Colonic mucosa (tissue), 4 donors: ENCODE results near the gene USH2A. TPM values are rescaled to one million over a fixed set of nuclear protein-coding genes. Genes with fewer than 3 reads are reported as not detected.

Experiments
- DNase-seq: peaks from one replicate; pipeline ENCODE4 v3.0.0-alpha.2; 2020
- H3K27ac ChIP-seq: fragments of 200-600 bp; one replicate; pipeline ENCODE4 v1.8.0; 2021
- H3K27me3 ChIP-seq: fragments of 200-600 bp; one replicate; pipeline ENCODE4 v1.8.0; 2021
- H3K36me3 ChIP-seq: fragments of 200-600 bp; one replicate; pipeline ENCODE4 v1.8.0; 2021
- H3K4me1 ChIP-seq: fragments of 200-600 bp; one replicate; pipeline ENCODE4 v1.8.0; 2021; ENCODE audit warnings: mild to moderate bottlenecking
- H3K4me3 ChIP-seq: fragments of 200-600 bp; one replicate; pipeline ENCODE4 v1.8.0; 2021
- H3K9ac ChIP-seq, 2 donors: one replicate each; pipeline ENCODE4 v1.7.0; 2013; ENCODE audit warnings: control low read depth in 2 of 2, low read depth in 2 of 2, low read length in 2 of 2
- H3K9me3 ChIP-seq: fragments of 200-600 bp; one replicate; pipeline ENCODE4 v1.8.0; 2021
- intact Hi-C: fragments of 100-400 bp; cut with DNase I; formaldehyde crosslinking; loops from one replicate; pipeline ENCODE4 v1.14.1; 2022
- total RNA-seq, 2 donors: library from RNA; stranded (reverse); fragmentation: NEBNext Ultra II Directional in 1 of 2; extraction: Animal tissue kit (Norgen Biotek cat#: 25700) in 1 of 2; gene quantifications; one replicate each; pipeline ENCODE4 v1.2.1, GENCODE V29; 2021
- TF ChIP-seq, protein P1 (sequence below): fragments of 200-600 bp; IDR thresholded peaks from one replicate; pipeline ENCODE4 v1.8.0; 2022; ENCODE audit warnings: antibody characterized with exemption, mild to moderate bottlenecking
- donor health status: healthy.
- donor health status: DM: no; HTN: no; CAD: no.
- donor health status: DM: no; HTN: no; CAD: no.

The USH2A gene
- total RNA-seq, 2 donors from 2014 or later: 0.02 TPM; not detected in 1

DNA sequence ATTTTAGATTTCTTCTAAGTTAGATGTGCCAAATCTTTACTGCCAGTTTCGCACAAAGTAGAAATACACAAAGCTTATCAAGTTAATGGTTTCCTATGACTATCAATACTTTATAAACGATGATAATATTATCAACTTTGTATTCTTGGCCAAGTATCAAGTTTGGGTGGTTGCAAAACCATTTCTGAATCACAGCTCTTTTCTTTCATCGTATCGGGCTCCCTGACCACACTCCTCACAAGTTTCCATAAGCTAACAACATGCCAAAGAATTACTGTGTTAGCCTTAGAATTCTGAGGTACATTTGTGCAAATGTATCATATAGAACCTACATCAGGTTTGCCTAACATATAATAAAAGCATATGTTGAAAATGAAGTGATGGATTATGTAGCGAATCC is 545.1 kb downstream of the USH2A start:
- no peaks in the 10 kb centered on the region for H3K36me3 ChIP-seq
- H3K9me3 ChIP-seq: no peaks in the 10 kb centered on the region
- H3K27me3 ChIP-seq: no peaks in the 10 kb centered on the region
- no peaks in the 10 kb centered on the region for H3K4me1 ChIP-seq
- H3K4me3 ChIP-seq: no peak overlapping the region
- DNase-seq: no peak
- no peak overlapping the region for H3K27ac ChIP-seq
- intact Hi-C loops: no loop called here
- H3K9ac ChIP-seq: no peak overlapping the region
- TF ChIP-seq, protein P1, sequence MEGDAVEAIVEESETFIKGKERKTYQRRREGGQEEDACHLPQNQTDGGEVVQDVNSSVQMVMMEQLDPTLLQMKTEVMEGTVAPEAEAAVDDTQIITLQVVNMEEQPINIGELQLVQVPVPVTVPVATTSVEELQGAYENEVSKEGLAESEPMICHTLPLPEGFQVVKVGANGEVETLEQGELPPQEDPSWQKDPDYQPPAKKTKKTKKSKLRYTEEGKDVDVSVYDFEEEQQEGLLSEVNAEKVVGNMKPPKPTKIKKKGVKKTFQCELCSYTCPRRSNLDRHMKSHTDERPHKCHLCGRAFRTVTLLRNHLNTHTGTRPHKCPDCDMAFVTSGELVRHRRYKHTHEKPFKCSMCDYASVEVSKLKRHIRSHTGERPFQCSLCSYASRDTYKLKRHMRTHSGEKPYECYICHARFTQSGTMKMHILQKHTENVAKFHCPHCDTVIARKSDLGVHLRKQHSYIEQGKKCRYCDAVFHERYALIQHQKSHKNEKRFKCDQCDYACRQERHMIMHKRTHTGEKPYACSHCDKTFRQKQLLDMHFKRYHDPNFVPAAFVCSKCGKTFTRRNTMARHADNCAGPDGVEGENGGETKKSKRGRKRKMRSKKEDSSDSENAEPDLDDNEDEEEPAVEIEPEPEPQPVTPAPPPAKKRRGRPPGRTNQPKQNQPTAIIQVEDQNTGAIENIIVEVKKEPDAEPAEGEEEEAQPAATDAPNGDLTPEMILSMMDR: no peak

DNA sequence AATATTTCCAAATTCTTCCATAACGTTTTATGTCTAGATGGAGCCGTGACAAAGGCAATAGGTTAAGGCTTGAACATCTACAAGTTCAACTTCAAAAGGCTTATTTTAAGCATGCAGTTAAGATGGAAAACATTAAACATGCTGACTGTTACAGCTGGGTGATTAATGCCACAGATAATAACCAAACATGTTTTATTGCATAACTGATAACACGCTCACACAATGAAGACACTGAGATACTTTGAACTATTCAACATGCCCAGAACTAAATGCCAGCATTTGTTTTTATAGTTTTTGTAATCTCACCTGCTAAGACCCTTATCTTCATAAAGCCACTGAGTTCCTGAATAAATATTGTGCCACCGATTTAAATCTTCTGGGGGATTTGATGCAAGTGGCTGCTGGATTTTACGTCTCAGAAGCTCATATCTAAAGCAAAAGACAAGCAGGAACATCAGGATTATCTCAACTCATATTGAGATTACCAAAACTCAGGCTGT is 545.7 kb downstream of the USH2A start:
- TF ChIP-seq, protein P1: no peak
- Histone ChIP-seq H3K4me1 (no peaks in the 10 kb centered on the region), H3K9ac (no peak overlapping the region), H3K4me3 (no peak overlapping the region), H3K27ac (no peak overlapping the region), H3K9me3 (no peaks in the 10 kb centered on the region), H3K27me3 (no peaks in the 10 kb centered on the region), H3K36me3 (no peaks in the 10 kb centered on the region)
- no peak for DNase-seq
- intact Hi-C loops: no loop called here

DNA sequence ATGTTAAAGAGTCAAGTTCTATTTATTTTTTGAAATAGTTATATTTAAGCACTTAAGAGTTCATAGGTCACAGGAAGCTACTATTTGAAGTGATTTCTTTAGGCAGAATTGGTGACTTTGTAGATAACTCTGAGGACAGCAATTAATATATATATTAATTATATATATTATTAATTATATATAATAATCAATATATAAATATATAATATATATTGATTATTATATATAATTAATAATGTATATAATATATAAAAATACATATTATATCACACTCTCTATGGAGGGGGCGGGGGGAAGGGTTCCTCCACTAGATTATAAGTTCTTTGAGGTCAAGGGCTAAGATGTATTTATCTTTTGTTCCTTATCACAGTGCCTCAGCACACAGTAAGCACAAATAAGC is 547.5 kb downstream of the USH2A start:
- H3K4me3 ChIP-seq: no peak overlapping the region
- no peaks in the 10 kb centered on the region for H3K4me1 ChIP-seq
- no peaks in the 10 kb centered on the region for H3K27me3 ChIP-seq
- TF ChIP-seq, protein P1: no peak
- intact Hi-C loops: no loop called here
- no peaks in the 10 kb centered on the region for H3K36me3 ChIP-seq
- no peak for DNase-seq
- no peaks in the 10 kb centered on the region for H3K9me3 ChIP-seq
- H3K9ac ChIP-seq: no peak overlapping the region
- no peak overlapping the region for H3K27ac ChIP-seq

DNA sequence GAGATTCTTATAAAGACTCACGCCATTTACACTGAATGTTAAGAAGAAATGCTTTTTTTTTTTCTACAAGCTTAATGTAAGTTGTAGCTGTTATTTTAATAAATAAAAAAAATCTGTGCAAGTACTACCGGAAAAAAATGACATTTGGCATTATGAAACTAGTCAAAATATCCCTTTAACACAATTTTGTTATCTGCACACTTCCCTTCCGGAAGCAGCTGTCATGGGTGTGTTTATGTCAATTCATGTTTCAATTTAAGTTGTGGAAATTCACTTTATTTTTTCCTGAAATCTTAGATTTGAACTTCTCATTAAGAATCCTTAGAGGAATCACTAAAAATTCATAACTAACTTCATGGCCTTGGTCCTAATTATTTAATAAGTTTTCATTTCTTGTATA is 548.0 kb downstream of the USH2A start:
- Histone ChIP-seq H3K4me3 (no peak overlapping the region), H3K27me3 (no peaks in the 10 kb centered on the region), H3K9ac (no peak overlapping the region), H3K4me1 (no peaks in the 10 kb centered on the region), H3K27ac (no peak overlapping the region), H3K36me3 (no peaks in the 10 kb centered on the region), H3K9me3 (no peaks in the 10 kb centered on the region)
- no peak for DNase-seq
- intact Hi-C loops: no loop called here
- TF ChIP-seq, protein P1: no peak

DNA sequence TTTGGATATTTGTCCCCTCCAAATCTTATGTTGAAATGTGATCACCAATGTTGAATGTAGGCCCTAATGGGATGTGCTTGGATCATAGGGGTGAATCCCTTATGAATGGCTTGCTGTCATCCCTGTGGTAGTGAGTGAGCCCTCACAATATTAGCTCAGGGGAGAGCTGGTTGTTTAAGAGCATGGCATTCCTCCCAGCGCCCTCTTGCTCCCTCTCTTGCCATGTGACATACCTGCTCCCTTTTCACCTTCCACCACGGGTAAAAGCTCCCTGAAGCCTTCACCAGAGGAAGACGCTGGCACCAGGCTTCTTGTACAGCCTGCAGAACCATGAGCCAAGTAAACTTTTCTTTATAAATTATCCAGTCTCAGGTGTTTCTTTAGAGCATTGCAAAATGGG is 550.6 kb downstream of the USH2A start:
- H3K27ac ChIP-seq: no peak overlapping the region
- H3K36me3 ChIP-seq: no peaks in the 10 kb centered on the region
- no peak overlapping the region for H3K4me3 ChIP-seq
- DNase-seq: no peak
- H3K9ac ChIP-seq: no peak overlapping the region
- intact Hi-C loops: no loop called here
- H3K9me3 ChIP-seq: no peaks in the 10 kb centered on the region
- H3K27me3 ChIP-seq: no peaks in the 10 kb centered on the region
- no peaks in the 10 kb centered on the region for H3K4me1 ChIP-seq
- TF ChIP-seq, protein P1: no peak
